Measurements from ENCODE around the gene SORCS2.

DNA sequence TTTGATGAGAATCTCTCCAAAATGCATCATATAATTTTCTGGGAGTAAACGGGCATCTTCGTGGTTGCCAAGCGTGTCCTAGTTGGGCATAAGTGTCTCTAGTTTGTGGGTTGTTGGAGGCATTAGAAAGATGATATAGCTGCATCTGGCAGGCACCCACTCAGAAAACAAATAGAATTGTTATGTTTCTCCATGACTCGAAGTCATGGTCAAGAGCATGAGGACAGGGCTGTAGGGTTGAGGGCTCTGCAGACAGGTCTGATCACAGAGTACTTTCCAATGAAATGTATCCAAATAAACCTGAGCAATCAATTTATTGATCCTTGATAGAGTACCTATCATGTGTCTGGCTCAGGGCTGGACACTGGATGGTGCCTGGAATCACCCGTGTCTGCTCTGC is 82.7 kb downstream of the SORCS2 start:
- TF ChIP-seq CHD1 (IDR thresholded peaks at IDR 0.05; ENCODE audit: low read depth, low read length) (no peak), POLR2A (IDR thresholded peaks at IDR 0.05; ENCODE audit: low read depth, low read length) (no peak), RFX5 (IDR thresholded peaks at IDR 0.05; ENCODE audit: low read depth, low read length) (no peak)
- TF ChIP-seq, protein P1, sequence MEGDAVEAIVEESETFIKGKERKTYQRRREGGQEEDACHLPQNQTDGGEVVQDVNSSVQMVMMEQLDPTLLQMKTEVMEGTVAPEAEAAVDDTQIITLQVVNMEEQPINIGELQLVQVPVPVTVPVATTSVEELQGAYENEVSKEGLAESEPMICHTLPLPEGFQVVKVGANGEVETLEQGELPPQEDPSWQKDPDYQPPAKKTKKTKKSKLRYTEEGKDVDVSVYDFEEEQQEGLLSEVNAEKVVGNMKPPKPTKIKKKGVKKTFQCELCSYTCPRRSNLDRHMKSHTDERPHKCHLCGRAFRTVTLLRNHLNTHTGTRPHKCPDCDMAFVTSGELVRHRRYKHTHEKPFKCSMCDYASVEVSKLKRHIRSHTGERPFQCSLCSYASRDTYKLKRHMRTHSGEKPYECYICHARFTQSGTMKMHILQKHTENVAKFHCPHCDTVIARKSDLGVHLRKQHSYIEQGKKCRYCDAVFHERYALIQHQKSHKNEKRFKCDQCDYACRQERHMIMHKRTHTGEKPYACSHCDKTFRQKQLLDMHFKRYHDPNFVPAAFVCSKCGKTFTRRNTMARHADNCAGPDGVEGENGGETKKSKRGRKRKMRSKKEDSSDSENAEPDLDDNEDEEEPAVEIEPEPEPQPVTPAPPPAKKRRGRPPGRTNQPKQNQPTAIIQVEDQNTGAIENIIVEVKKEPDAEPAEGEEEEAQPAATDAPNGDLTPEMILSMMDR (conservative IDR thresholded peaks at IDR 0.05; ENCODE audit: low read depth, low read length): no peak
- TF ChIP-seq, protein P2, sequence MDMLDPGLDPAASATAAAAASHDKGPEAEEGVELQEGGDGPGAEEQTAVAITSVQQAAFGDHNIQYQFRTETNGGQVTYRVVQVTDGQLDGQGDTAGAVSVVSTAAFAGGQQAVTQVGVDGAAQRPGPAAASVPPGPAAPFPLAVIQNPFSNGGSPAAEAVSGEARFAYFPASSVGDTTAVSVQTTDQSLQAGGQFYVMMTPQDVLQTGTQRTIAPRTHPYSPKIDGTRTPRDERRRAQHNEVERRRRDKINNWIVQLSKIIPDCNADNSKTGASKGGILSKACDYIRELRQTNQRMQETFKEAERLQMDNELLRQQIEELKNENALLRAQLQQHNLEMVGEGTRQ (IDR thresholded peaks at IDR 0.05; ENCODE audit: low read depth, low read length): no peak
- TF ChIP-seq, protein P3, sequence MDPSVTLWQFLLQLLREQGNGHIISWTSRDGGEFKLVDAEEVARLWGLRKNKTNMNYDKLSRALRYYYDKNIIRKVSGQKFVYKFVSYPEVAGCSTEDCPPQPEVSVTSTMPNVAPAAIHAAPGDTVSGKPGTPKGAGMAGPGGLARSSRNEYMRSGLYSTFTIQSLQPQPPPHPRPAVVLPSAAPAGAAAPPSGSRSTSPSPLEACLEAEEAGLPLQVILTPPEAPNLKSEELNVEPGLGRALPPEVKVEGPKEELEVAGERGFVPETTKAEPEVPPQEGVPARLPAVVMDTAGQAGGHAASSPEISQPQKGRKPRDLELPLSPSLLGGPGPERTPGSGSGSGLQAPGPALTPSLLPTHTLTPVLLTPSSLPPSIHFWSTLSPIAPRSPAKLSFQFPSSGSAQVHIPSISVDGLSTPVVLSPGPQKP (IDR thresholded peaks at IDR 0.05; ENCODE audit: borderline replicate concordance, low read depth, low read length): no peak
